Panc1 (cell line): ENCODE data around the gene UGT1A10. TPM values are rescaled to one million over a fixed set of nuclear protein-coding genes. Genes with fewer than 3 reads are reported as not detected.

Source experiments
- ATAC-seq: fragments of 200-7000 bp; cut with Tn5 transposase; 2 replicates; pipeline ENCODE4 v1.9.1; 2020; ENCODE audit warnings: mild to moderate bottlenecking, moderate library complexity
- BruUV-seq: library from RNA; stranded (reverse); fragments of 400-500 nt; replicated peaks from 2 replicates; lab custom pipeline; 2021; lab: Mats Ljungman, UMichigan
- CTCF ChIA-PET: fragments of 300-600 bp; sonication (Branson Sonifier 250); formaldehyde crosslinking; loops from one replicate; lab custom pipeline; 2022; ENCODE audit warnings: antibody characterized with exemption; lab: Charles Lee
- POLR2A ChIA-PET: fragments of 300-600 bp; sonication (Branson Sonifier 250); formaldehyde crosslinking; loops from one replicate; lab custom pipeline; 2022; ENCODE audit warnings: antibody characterized with exemption; lab: Charles Lee
- DNase-seq: peaks from one replicate; pipeline ENCODE4 v3.0.0-alpha.2; 2010; ENCODE audit warnings: low read depth, low spot score
- H3K27ac ChIP-seq: 2 replicates; pipeline ENCODE4 v1.5.1; 2011; ENCODE audit warnings: mild to moderate bottlenecking, low read length, inconsistent platforms
- H3K27me3 ChIP-seq: fragments of 200-500 bp; sonication (Bioruptor generic); 2 replicates; pipeline ENCODE4 v1.6.0; 2014; ENCODE audit warnings: low read length, inconsistent platforms; ENCODE audit not compliant: control insufficient read depth, insufficient read depth
- H3K36me3 ChIP-seq: fragments of 200-500 bp; sonication (Bioruptor generic); 2 replicates; pipeline ENCODE4 v1.5.1; 2014; ENCODE audit warnings: inconsistent platforms, mild to moderate bottlenecking, low read length, moderate library complexity; ENCODE audit not compliant: control insufficient read depth, insufficient read depth
- H3K4me1 ChIP-seq: 2 replicates; pipeline ENCODE4 v1.5.1; 2011; ENCODE audit warnings: inconsistent platforms, mild to moderate bottlenecking, low read length, moderate library complexity; ENCODE audit not compliant: control insufficient read depth, insufficient read depth
- H3K4me3 ChIP-seq, 2 experiments: 2 replicates each; pipeline ENCODE4 v1.5.1; 2011 to 2012; ENCODE audit warnings: low read depth in 2 of 2, low read length in 2 of 2, mild to moderate bottlenecking in 2 of 2, inconsistent platforms in 1 of 2, moderate library complexity in 1 of 2
- H3K9me3 ChIP-seq: fragments of 200-500 bp; sonication (Bioruptor generic); 2 replicates; pipeline ENCODE4 v1.5.1; 2014; ENCODE audit warnings: low read depth, mild to moderate bottlenecking, inconsistent platforms, low read length, moderate library complexity; ENCODE audit not compliant: control insufficient read depth, insufficient read depth
- POLR2AphosphoS5 ChIP-seq: IDR thresholded peaks from 2 replicates; pipeline ENCODE4 v1.6.1; 2012; ENCODE audit warnings: mild to moderate bottlenecking, low read depth, low read length, moderate library complexity
- SIN3A ChIP-seq: IDR thresholded peaks from 2 replicates; pipeline ENCODE4 v1.6.1; 2012; ENCODE audit warnings: low read depth, mild to moderate bottlenecking, low read length, moderate library complexity, borderline replicate concordance; ENCODE audit not compliant: insufficient read depth
- TCF7L2 ChIP-seq: IDR thresholded peaks from 2 replicates; pipeline ENCODE4 v1.6.1; 2011; ENCODE audit warnings: mild to moderate bottlenecking, low read depth, low read length, inconsistent platforms
- in situ Hi-C: cut with HindIII; loops from 2 replicates; pipeline ENCODE4 v1.10.0; 2016; ENCODE audit warnings: low sequenced_read_pairs, low pct_unique_long_range_greater_than_20kb
- intact Hi-C: fragments of 100-400 bp; cut with micrococcal nuclease; formaldehyde crosslinking; loops from one replicate; pipeline ENCODE4 v1.10.0; 2022; ENCODE audit not compliant: unreplicated experiment
- total RNA-seq: library from RNA; stranded (reverse); gene quantifications from one replicate; pipeline ENCODE4 v1.2.1, GENCODE V29; 2021; ENCODE audit not compliant: unreplicated experiment
- TF ChIP-seq, protein P1 (sequence below): fragments of 450-650 bp; IDR thresholded peaks from 2 replicates; pipeline ENCODE4 v1.5.1; 2017; ENCODE audit warnings: mild to moderate bottlenecking
- TF ChIP-seq, protein P2 (sequence below), 2 experiments: IDR thresholded peaks; 2 replicates each; pipeline ENCODE4 v1.6.1; 2011 to 2012; ENCODE audit warnings: low read depth in 2 of 2, control low read depth in 1 of 2, low read length in 1 of 2, mild to moderate bottlenecking in 1 of 2, moderate library complexity in 1 of 2; ENCODE audit not compliant: insufficient read depth in 1 of 2

The UGT1A10 gene
- total RNA-seq, 1 experiment from 2014 or later, result not detected

DNA sequence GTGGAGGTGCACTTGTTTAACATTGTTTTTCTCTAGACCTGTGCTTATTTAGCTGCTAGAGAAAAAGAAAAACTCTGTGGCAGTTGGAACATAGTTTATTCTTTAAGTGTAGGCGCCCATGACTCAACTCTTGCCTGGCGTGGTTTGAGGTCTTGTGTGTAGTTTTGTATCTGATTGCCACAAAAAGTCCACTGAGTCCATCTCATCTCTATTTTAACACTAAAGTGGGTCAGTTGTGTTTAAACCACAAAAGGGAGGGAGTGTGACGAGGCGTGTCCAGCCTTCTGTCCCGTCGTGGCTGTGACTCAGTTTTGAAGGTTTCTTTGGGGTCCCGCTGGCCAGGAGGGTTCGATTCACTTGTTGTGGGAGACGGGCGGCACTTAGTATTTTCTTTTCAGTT is 20.2 kb downstream of the UGT1A10 start:
- POLR2A ChIA-PET, result no interaction called here
- ATAC-seq (no peak), DNase-seq (no peak)
- Histone ChIP-seq H3K4me3 (no peak overlapping the region), H3K27ac (no peak overlapping the region), H3K27me3 (peaks cover 4% of the 10 kb centered on the region), H3K36me3 (no peaks in the 10 kb centered on the region), H3K9me3 (no peaks in the 10 kb centered on the region), H3K4me1 (no peaks in the 10 kb centered on the region)
- intact Hi-C loops, result no loop called here
- TF ChIP-seq, protein P1, sequence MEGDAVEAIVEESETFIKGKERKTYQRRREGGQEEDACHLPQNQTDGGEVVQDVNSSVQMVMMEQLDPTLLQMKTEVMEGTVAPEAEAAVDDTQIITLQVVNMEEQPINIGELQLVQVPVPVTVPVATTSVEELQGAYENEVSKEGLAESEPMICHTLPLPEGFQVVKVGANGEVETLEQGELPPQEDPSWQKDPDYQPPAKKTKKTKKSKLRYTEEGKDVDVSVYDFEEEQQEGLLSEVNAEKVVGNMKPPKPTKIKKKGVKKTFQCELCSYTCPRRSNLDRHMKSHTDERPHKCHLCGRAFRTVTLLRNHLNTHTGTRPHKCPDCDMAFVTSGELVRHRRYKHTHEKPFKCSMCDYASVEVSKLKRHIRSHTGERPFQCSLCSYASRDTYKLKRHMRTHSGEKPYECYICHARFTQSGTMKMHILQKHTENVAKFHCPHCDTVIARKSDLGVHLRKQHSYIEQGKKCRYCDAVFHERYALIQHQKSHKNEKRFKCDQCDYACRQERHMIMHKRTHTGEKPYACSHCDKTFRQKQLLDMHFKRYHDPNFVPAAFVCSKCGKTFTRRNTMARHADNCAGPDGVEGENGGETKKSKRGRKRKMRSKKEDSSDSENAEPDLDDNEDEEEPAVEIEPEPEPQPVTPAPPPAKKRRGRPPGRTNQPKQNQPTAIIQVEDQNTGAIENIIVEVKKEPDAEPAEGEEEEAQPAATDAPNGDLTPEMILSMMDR, result no peak
- TF ChIP-seq TCF7L2 (no peak), SIN3A (no peak), POLR2AphosphoS5 (no peak)
- TF ChIP-seq, protein P2, sequence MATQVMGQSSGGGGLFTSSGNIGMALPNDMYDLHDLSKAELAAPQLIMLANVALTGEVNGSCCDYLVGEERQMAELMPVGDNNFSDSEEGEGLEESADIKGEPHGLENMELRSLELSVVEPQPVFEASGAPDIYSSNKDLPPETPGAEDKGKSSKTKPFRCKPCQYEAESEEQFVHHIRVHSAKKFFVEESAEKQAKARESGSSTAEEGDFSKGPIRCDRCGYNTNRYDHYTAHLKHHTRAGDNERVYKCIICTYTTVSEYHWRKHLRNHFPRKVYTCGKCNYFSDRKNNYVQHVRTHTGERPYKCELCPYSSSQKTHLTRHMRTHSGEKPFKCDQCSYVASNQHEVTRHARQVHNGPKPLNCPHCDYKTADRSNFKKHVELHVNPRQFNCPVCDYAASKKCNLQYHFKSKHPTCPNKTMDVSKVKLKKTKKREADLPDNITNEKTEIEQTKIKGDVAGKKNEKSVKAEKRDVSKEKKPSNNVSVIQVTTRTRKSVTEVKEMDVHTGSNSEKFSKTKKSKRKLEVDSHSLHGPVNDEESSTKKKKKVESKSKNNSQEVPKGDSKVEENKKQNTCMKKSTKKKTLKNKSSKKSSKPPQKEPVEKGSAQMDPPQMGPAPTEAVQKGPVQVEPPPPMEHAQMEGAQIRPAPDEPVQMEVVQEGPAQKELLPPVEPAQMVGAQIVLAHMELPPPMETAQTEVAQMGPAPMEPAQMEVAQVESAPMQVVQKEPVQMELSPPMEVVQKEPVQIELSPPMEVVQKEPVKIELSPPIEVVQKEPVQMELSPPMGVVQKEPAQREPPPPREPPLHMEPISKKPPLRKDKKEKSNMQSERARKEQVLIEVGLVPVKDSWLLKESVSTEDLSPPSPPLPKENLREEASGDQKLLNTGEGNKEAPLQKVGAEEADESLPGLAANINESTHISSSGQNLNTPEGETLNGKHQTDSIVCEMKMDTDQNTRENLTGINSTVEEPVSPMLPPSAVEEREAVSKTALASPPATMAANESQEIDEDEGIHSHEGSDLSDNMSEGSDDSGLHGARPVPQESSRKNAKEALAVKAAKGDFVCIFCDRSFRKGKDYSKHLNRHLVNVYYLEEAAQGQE (IDR thresholded peaks at IDR 0.05; ENCODE audit: insufficient read depth in 1 of 2, low read depth in 2 of 2, low read length in 1 of 2), result no peak
- in situ Hi-C loops, result no loop called here
- CTCF ChIA-PET, result no interaction called here
- no TSS peak for BruUV-seq

DNA sequence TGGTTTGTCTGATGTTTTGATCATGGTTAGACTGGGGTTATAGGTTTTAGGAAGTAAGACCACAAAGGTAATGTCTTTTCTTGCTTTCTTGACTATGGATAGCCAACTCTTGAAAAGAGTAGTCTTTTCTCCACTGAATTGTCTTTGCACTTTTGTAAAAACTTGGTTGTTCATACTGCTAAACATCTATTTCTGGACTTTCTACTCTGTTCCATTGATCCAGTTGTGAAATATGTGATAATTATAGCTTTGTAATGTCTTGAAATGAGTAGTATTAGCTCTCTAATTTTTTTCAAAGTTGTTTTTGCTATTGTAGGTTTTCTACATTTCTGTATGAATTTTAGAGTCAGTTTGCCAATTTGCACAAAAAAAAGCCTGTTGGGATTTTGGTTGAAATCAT is 22.4 kb downstream of the UGT1A10 start:
- Histone ChIP-seq H3K36me3 (no peaks in the 10 kb centered on the region), H3K9me3 (no peaks in the 10 kb centered on the region), H3K4me1 (no peaks in the 10 kb centered on the region), H3K27me3 (peaks cover 6% of the 10 kb centered on the region), H3K27ac (no peak overlapping the region), H3K4me3 (no peak overlapping the region)
- ATAC-seq, result no peak
- no peak for DNase-seq
- intact Hi-C loops, result no loop called here
- in situ Hi-C loops, result no loop called here
- BruUV-seq, result no TSS peak
- ChIA-PET POLR2A (no interaction called here), CTCF (no interaction called here)
- TF ChIP-seq, protein P1, result no peak
- TF ChIP-seq, protein P2 (IDR thresholded peaks at IDR 0.05; ENCODE audit: insufficient read depth in 1 of 2, low read depth in 2 of 2, low read length in 1 of 2), result no peak
- TF ChIP-seq POLR2AphosphoS5 (no peak), TCF7L2 (no peak), SIN3A (no peak)
